ENCODE measurements around the gene SEPTIN5. TPM values are rescaled to one million over a fixed set of nuclear protein-coding genes. Genes with fewer than 3 reads are reported as not detected.

Gene SEPTIN5
- total RNA-seq, 1 donor from 2014 or later: 141 TPM

GRCh38 chr22:19721330-19722177, 7.3 kb downstream of the SEPTIN5 start:
- DNase-seq: no peak
- TF ChIP-seq CTCF (IDR thresholded peaks at IDR 0.05; ENCODE audit: borderline replicate concordance): no peak
- Histone ChIP-seq H3K36me3 (peaks cover 29% of the 10 kb centered on the region), H3K9me3 (replicated peaks) (no peaks in the 10 kb centered on the region), H3K4me3 (peak overlapping the region; percentile 62), H3K27ac (replicated peaks) (peak overlapping the region; percentile 86), H3K27me3 (ENCODE audit: low read depth) (peaks cover 67% of the 10 kb centered on the region), H3K4me1 (peaks cover 77% of the 10 kb centered on the region)
- intact Hi-C loops (cut with micrococcal nuclease): no loop called here

- Histone ChIP-seq H3K27me3 (ENCODE audit: low read depth) (peaks cover 60% of the 10 kb centered on the region), H3K27ac (replicated peaks) (peak overlapping the region; percentile 86), H3K4me1 (peaks cover 68% of the 10 kb centered on the region), H3K9me3 (replicated peaks) (no peaks in the 10 kb centered on the region), H3K4me3 (peak overlapping the region; percentile 62), H3K36me3 (peaks cover 29% of the 10 kb centered on the region)
- no peak for DNase-seq
- intact Hi-C loops (cut with micrococcal nuclease): no loop called here
- TF ChIP-seq CTCF (IDR thresholded peaks at IDR 0.05; ENCODE audit: borderline replicate concordance): no peak
These were observed 8.1 kb downstream of the SEPTIN5 start for GRCh38 chr22:19722178-19722981.

GRCh38 chr22:19722982-19723231, 8.6 kb downstream of the SEPTIN5 start:
- Histone ChIP-seq H3K36me3 (peaks cover 29% of the 10 kb centered on the region), H3K9me3 (replicated peaks) (no peaks in the 10 kb centered on the region), H3K27ac (replicated peaks) (peak overlapping the region; percentile 86), H3K4me1 (peaks cover 63% of the 10 kb centered on the region), H3K4me3 (peak overlapping the region; percentile 62), H3K27me3 (ENCODE audit: low read depth) (peaks cover 60% of the 10 kb centered on the region)
- TF ChIP-seq CTCF (IDR thresholded peaks at IDR 0.05; ENCODE audit: borderline replicate concordance): no peak
- DNase-seq: no peak
- intact Hi-C loops (cut with micrococcal nuclease): no loop called here

GRCh38 chr22:19723232-19723982, 9.1 kb downstream of the SEPTIN5 start, which contains the start of gene GP1BB:
Gene GP1BB (plus strand): TSS chr22:19723539. CDS start chr22:19723570, 31 bp downstream.
- Histone ChIP-seq H3K27me3 (ENCODE audit: low read depth) (peaks cover 56% of the 10 kb centered on the region), H3K36me3 (peaks cover 29% of the 10 kb centered on the region), H3K9me3 (replicated peaks) (no peaks in the 10 kb centered on the region), H3K4me1 (peaks cover 58% of the 10 kb centered on the region), H3K27ac (replicated peaks) (peak within 1 kb of the TSS; percentile 86), H3K4me3 (peak within 1 kb of the TSS; percentile 62)
- no peak for TF ChIP-seq CTCF (IDR thresholded peaks at IDR 0.05; ENCODE audit: borderline replicate concordance)
- intact Hi-C loops (cut with micrococcal nuclease): no loop called here
- DNase-seq: peak; percentile 67
